Dermis microvascular lymphatic vessel endothelial cell (primary cell): Measurements from ENCODE around the gene ARHGAP33. TPM values are rescaled to one million over a fixed set of nuclear protein-coding genes. Genes with fewer than 3 reads are reported as not detected.

Experiments used
- DNase-seq, 2 donors: peaks; one replicate each; pipeline versions ENCODE4 v3.0.0 to v3.0.0-alpha.2; 2010; ENCODE audit warnings: low read depth in 2 of 2
- total RNA-seq: library from RNA; depleted of rRNA; stranded (reverse); fragments of >200 nt; gene quantifications from 2 replicates; pipeline ENCODE4 v1.2.1, GENCODE V29; 2014

Gene ARHGAP33
- total RNA-seq, 1 donor from 2014 or later: 1.0 TPM

GRCh38 chr19:35776102-35776788 lies 881 bp downstream of the ARHGAP33 start:
- no peak for DNase-seq

GRCh38 chr19:35777086-35777841 lies 1.9 kb downstream of the ARHGAP33 start:
- no peak for DNase-seq

GRCh38 chr19:35777961-35778360 lies 2.6 kb downstream of the ARHGAP33 start:
- no peak for DNase-seq

- DNase-seq: no peak
Measured at GRCh38 chr19:35779033-35779432, 3.7 kb downstream of the ARHGAP33 start.

GRCh38 chr19:35780058-35780457 lies 4.7 kb downstream of the ARHGAP33 start:
- DNase-seq: no peak

GRCh38 chr19:35780717-35781116 lies 5.4 kb downstream of the ARHGAP33 start:
- DNase-seq: no peak

GRCh38 chr19:35781650-35782049 lies 6.3 kb downstream of the ARHGAP33 start:
- DNase-seq: no peak

GRCh38 chr19:35782589-35782988 lies 7.2 kb downstream of the ARHGAP33 start:
- DNase-seq: no peak

- DNase-seq: no peak
Measured at GRCh38 chr19:35783469-35784434, 8.4 kb downstream of the ARHGAP33 start.

GRCh38 chr19:35784503-35785338 lies 9.4 kb downstream of the ARHGAP33 start:
- no peak for DNase-seq

GRCh38 chr19:35785339-35785627 lies 9.9 kb downstream of the ARHGAP33 start:
- no peak for DNase-seq

- no peak for DNase-seq
Measured at GRCh38 chr19:35786299-35787160, 11.2 kb downstream of the ARHGAP33 start.

GRCh38 chr19:35787227-35787799 lies 11.9 kb downstream of the ARHGAP33 start:
- no peak for DNase-seq

GRCh38 chr19:35788205-35788960 lies 13.0 kb downstream of the ARHGAP33 start:
- DNase-seq: no peak

- no peak for DNase-seq
Measured at GRCh38 chr19:35789195-35789977, 14.0 kb downstream of the ARHGAP33 start.

- DNase-seq: no peak
Measured at GRCh38 chr19:35789978-35790944, 14.9 kb downstream of the ARHGAP33 start.
